Stomach (tissue), 9 donors: ENCODE measurements around the gene APP. TPM values are rescaled to one million over a fixed set of nuclear protein-coding genes. Genes with fewer than 3 reads are reported as not detected.

ENCODE experiments used
- DNase-seq, 2 donors: peaks; one replicate each; pipeline versions ENCODE4 v3.0.0 to v3.0.0-alpha.2; 2013 to 2019
- H3K27ac ChIP-seq, 5 donors: fragments of 200-600 bp in 4 of 5; sonication (generic) in 4 of 5; one replicate each; pipeline ENCODE4 v1.5.1; 2013 to 2019; ENCODE audit warnings: mild to moderate bottlenecking in 1 of 5, moderate library complexity in 1 of 5
- H3K27me3 ChIP-seq, 3 donors: fragments of 200-600 bp; sonication (generic); one replicate each; pipeline ENCODE4 v1.5.1; 2017 to 2019; ENCODE audit warnings: mixed run types in 1 of 3
- H3K36me3 ChIP-seq, 4 donors: fragments of 200-600 bp; sonication (generic); 1 replicate in 3 of 4; 2 replicates in 1 of 4; pipeline ENCODE4 v1.5.1; 2016 to 2019
- H3K4me1 ChIP-seq, 4 donors: fragments of 200-600 bp; sonication (generic); one replicate each; pipeline ENCODE4 v1.5.1; 2016 to 2019
- H3K4me3 ChIP-seq, 4 donors: fragments of 200-600 bp; sonication (generic) in 3 of 4; one replicate each; pipeline ENCODE4 v1.5.1; 2016 to 2019; ENCODE audit warnings: mild to moderate bottlenecking in 1 of 4
- H3K9me3 ChIP-seq, 4 donors: fragments of 200-600 bp; sonication (generic); one replicate each; pipeline ENCODE4 v1.5.1; 2016 to 2019
- EP300 ChIP-seq: sonication (generic); formaldehyde crosslinking; IDR thresholded peaks from one replicate; pipeline ENCODE4 v1.6.1; 2017; ENCODE audit warnings: antibody characterized with exemption
- POLR2A ChIP-seq, 4 donors: fragments of 450-650 bp; IDR thresholded peaks; one replicate each; pipeline ENCODE4 v1.6.1; 2016; ENCODE audit warnings: antibody characterized with exemption in 4 of 4, control low read depth in 2 of 4, mild to moderate bottlenecking in 1 of 4, moderate library complexity in 1 of 4
- POLR2AphosphoS5 ChIP-seq, 3 donors: sonication (generic); formaldehyde crosslinking; IDR thresholded peaks; one replicate each; pipeline ENCODE4 v1.6.1; 2016; ENCODE audit warnings: antibody characterized with exemption in 3 of 3
- WGBS, 5 donors: extraction: QIAGEN DNeasy Blood & Tissue Kit in 3 of 5; methylation state at CpG; one replicate each; pipeline versions ENCODE4 v1.1.5 to v1.1.7; 2013 to 2018; 5-methylcytosine and 5-hydroxymethylcytosine counted together
- intact Hi-C: fragments of 100-400 bp; cut with DNase I; formaldehyde crosslinking; loops from one replicate; pipeline ENCODE4 v1.15.1; 2023; ENCODE audit warnings: low total_unique reads
- polyA plus RNA-seq, 3 donors: library from polyadenylated mRNA; stranded (reverse); fragments of 200-250 nt; gene quantifications; one replicate each; pipeline ENCODE4 v1.2.3, GENCODE V29; 2013
- total RNA-seq, 5 donors: library from RNA; depleted of rRNA; stranded (reverse); fragments of >200 nt; gene quantifications; one replicate each; pipeline versions ENCODE4 v1.1.0 to v1.2.3, GENCODE V29; 2014 to 2016
- TF ChIP-seq, protein P1 (sequence below), 7 experiments: fragments of 450-650 bp in 4 of 7; fragments of 200-600 bp in 3 of 7; sonication (generic) in 3 of 7; IDR thresholded peaks; one replicate each; pipeline ENCODE4 v1.5.1; 2016 to 2019; ENCODE audit warnings: antibody characterized with exemption in 7 of 7, control low read depth in 2 of 7, mild to moderate bottlenecking in 1 of 7
- donor health status: healthy with polysubstance abuse.
- donor health status: Bipolar disorder and iron deficiency.
- donor health status: healthy.

The APP gene
- total and polyA plus RNA-seq, 8 donors = 41.2 to 408 (median 200) TPM

DNA sequence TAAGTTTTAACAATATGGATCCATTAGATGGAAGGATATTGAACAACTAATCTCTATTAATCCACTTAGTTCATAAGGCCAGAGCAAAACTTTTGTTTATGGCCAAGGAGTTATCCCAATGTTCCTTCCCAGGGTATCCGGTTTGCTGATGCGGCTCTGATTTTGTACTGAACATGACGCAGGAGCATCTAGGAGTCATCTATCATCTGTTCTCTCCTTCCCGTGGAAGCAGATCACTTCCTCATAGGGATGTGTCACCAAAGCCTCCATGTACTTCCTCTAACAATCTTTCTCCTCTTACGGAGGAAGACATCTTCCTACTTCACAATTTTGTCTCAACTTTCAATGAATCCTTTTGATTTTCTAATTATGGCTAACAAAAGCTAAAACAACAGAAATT, 206.6 kb downstream of the APP start:
- TF ChIP-seq, protein P1, sequence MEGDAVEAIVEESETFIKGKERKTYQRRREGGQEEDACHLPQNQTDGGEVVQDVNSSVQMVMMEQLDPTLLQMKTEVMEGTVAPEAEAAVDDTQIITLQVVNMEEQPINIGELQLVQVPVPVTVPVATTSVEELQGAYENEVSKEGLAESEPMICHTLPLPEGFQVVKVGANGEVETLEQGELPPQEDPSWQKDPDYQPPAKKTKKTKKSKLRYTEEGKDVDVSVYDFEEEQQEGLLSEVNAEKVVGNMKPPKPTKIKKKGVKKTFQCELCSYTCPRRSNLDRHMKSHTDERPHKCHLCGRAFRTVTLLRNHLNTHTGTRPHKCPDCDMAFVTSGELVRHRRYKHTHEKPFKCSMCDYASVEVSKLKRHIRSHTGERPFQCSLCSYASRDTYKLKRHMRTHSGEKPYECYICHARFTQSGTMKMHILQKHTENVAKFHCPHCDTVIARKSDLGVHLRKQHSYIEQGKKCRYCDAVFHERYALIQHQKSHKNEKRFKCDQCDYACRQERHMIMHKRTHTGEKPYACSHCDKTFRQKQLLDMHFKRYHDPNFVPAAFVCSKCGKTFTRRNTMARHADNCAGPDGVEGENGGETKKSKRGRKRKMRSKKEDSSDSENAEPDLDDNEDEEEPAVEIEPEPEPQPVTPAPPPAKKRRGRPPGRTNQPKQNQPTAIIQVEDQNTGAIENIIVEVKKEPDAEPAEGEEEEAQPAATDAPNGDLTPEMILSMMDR (IDR thresholded peaks at IDR 0.05) = no peak
- peak in 1 of 3 donors; percentile 32 for TF ChIP-seq POLR2AphosphoS5 (IDR thresholded peaks at IDR 0.05)
- H3K27ac ChIP-seq = peak overlapping the region in 4 of 5 donors; percentile 39 to 62 (median 53)
- no peak overlapping the region for H3K4me3 ChIP-seq

DNA sequence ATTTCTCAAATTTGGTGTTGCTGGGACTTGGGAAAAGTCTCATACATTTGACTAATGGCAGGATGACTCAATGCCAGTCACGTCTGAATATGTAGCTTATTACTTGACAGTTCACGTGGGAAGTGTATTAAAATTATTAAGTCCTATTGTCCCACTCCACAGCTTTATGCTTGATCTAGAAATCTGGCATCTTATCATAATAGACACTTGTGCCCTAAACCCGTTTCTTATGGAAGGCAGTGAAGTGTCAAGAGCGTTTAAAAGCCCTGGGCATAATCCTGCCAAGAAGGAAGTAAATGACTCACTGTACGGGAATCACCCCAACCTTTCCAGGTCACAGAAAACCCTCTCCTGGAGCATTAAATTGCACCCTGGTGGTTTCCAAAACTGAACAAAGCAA, 207.4 kb downstream of the APP start:
- peaks cover 0 to 18% (median 9%) of the 10 kb centered on the region in 4 donors for H3K36me3 ChIP-seq
- no peaks in the 10 kb centered on the region for H3K27me3 ChIP-seq
- peak in 1 of 2 donors; percentile 17 for DNase-seq
- H3K4me1 ChIP-seq = peaks cover 5 to 52% (median 21%) of the 10 kb centered on the region in 4 donors
- 39 to 45% (median 42%) methylated on average over 5 of the region's 5 CpGs for WGBS, 5 donors
- peak in 1 of 3 donors; percentile 43 for TF ChIP-seq POLR2AphosphoS5 (IDR thresholded peaks at IDR 0.05)
- TF ChIP-seq, protein P1 (IDR thresholded peaks at IDR 0.05) = no peak
- H3K4me3 ChIP-seq = no peak overlapping the region
- peak overlapping the region in 4 of 5 donors; percentile 39 to 62 (median 53) for H3K27ac ChIP-seq
- no peaks in the 10 kb centered on the region for H3K9me3 ChIP-seq
- intact Hi-C loops = no loop called here

More for the DNA sequence above, 206.6 kb downstream of the APP start:
- peaks cover 0 to 10% (median 3%) of the 10 kb centered on the region in 4 donors for H3K36me3 ChIP-seq
- WGBS, 5 donors = 60 to 84% (median 83%) methylated on average over 5 of the region's 5 CpGs
- no peaks in the 10 kb centered on the region for H3K27me3 ChIP-seq
- intact Hi-C loops = no loop called here
- peaks cover 5 to 52% (median 21%) of the 10 kb centered on the region in 4 donors for H3K4me1 ChIP-seq
- no peaks in the 10 kb centered on the region for H3K9me3 ChIP-seq
- no peak for DNase-seq

DNA sequence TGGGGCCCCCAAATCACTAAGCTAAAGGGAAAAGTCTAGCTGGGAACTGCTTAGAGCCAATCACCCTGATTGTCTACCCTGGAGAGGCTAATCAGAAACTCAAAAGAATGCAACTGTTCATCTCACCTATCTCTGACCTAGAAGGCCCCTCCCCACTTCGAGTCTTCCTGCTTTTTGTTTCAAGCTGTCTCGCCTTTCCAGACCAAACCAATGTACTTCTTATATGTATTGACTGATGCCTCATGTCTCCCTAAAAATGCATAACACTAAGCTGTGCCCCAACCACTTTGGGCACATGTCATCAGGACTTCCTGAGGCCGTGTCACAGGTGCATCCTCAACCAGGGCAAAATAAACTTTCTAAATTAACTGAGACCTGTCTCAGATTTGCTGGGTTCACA, 209.5 kb downstream of the APP start:
- no peak overlapping the region for H3K4me3 ChIP-seq
- intact Hi-C loops = no loop called here
- peaks cover 0 to 20% (median 9%) of the 10 kb centered on the region in 4 donors for H3K36me3 ChIP-seq
- 58 to 75% (median 63%) methylated on average over 3 of the region's 3 CpGs for WGBS, 5 donors
- no peaks in the 10 kb centered on the region for H3K9me3 ChIP-seq
- peaks cover 5 to 35% (median 15%) of the 10 kb centered on the region in 4 donors for H3K4me1 ChIP-seq
- H3K27me3 ChIP-seq = no peaks in the 10 kb centered on the region
- H3K27ac ChIP-seq = no peak overlapping the region
- TF ChIP-seq EP300 (no peak), POLR2A (IDR thresholded peaks at IDR 0.05) (no peak), POLR2AphosphoS5 (IDR thresholded peaks at IDR 0.05) (no peak)
- TF ChIP-seq, protein P1 (IDR thresholded peaks at IDR 0.05) = no peak
- DNase-seq = peak in 1 of 2 donors; percentile 20

DNA sequence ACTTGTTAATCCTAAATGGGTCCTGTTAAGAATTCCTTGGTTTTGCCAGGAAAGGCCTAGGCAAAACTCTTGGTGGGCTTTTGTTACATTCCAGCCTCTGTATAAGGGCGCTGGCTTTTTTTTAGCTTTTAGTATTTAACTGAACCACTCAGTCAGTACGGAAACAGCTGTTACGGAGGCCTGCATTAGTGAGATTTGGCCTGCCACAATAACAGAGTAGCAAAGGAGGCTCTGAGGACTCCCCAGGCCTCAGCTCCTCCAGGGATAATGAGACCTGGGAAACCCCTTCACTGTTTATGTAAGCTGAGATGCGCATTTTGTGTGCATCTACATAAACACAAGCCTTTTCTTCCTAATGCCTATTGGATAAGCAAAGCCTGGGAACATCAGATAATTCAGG, 210.2 kb downstream of the APP start:
- Histone ChIP-seq H3K9me3 (no peaks in the 10 kb centered on the region), H3K27me3 (no peaks in the 10 kb centered on the region), H3K27ac (no peak overlapping the region), H3K36me3 (peaks cover 0 to 25% (median 13%) of the 10 kb centered on the region in 4 donors), H3K4me3 (no peak overlapping the region), H3K4me1 (peaks cover 5 to 35% (median 15%) of the 10 kb centered on the region in 4 donors)
- TF ChIP-seq POLR2A (IDR thresholded peaks at IDR 0.05) = no peak
- TF ChIP-seq, protein P1 (IDR thresholded peaks at IDR 0.05) = no peak
- TF ChIP-seq POLR2AphosphoS5 (IDR thresholded peaks at IDR 0.05) = no peak
- TF ChIP-seq EP300 = no peak
- 82 to 87% (median 83%) methylated on average over 4 of the region's 4 CpGs for WGBS, 5 donors
- intact Hi-C loops = no loop called here
- peak in 1 of 2 donors; percentile 40 for DNase-seq
